ENCODE data around the gene RNASEH1. TPM values are rescaled to one million over a fixed set of nuclear protein-coding genes. Genes with fewer than 3 reads are reported as not detected.

Gene RNASEH1
- total and polyA plus RNA-seq, 2 of the 13 experiments (the other 11 are each of a cell fraction or from before 2014, with no cell fraction given), result 14.5 to 57.4 TPM

DNA sequence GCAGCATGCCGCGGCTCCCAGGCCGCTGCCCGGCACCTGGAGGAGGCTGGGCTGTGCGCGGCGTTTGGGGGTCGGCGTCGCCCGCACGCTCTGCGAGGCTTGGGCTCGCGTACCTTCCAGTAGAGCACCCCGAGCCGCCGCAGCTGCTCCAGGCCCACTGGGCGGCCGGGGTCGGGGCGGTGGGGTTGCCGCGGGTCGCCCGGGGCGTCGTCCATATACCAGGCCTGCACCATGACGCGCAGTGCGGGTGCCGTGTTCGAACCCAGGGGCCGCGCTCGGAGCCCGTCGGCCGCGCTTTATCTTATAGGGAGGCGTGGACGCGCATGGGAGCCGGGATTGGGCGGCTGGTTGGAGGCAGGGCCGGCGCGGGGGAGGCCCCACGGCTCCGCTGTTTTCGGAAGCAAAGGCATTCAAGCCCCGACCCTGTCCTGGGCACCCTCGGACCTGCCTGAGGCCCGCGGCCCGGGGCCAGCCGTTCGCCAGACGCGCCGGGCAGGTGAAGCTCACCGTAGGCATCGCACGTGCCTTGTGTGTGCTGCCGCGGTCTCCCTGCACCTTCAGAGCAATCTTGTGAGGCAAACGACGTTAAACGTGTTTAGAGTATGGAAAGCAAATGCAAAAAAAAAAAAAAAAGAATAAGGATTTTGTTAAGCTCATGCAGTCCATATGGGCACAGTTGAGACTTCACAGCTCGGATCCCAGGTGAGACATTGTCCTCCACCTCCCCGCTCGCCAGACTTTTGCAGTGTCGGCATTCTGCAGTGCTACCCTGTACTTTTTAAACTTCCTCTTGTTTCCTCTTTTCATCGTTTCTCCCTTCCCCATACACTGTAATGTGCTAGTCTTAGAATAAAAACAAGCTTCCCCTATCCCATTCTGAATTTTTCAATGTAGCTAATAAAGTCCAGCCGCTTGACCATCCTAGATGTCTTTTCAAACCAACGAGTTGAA is 38.6 kb downstream of the RNASEH1 start, which contains the start of gene ADI1 (continued):
- TF ChIP-seq, protein P1, sequence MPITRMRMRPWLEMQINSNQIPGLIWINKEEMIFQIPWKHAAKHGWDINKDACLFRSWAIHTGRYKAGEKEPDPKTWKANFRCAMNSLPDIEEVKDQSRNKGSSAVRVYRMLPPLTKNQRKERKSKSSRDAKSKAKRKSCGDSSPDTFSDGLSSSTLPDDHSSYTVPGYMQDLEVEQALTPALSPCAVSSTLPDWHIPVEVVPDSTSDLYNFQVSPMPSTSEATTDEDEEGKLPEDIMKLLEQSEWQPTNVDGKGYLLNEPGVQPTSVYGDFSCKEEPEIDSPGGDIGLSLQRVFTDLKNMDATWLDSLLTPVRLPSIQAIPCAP (CRISPR knock-in tag; IDR thresholded peaks at IDR 0.05; ENCODE audit: low read depth), result 0 out of 2 replicates have a peak, but pooled peaks have one; percentile 89
- TF ChIP-seq FOSL2 (CRISPR knock-in tag; IDR thresholded peaks at IDR 0.05) (peak; percentile 50), MXD4 (CRISPR knock-in tag; IDR thresholded peaks at IDR 0.05) (peak; percentile 91), PITX1 (CRISPR knock-in tag; IDR thresholded peaks at IDR 0.05) (peak; percentile 80), ZNF543 (CRISPR knock-in tag; IDR thresholded peaks at IDR 0.05) (peak; percentile 90; the same call in 1 of the 2 replicates), NRL (CRISPR knock-in tag; IDR thresholded peaks at IDR 0.05; ENCODE audit: borderline replicate concordance) (peak; percentile 97), ZBTB20 (CRISPR knock-in tag; IDR thresholded peaks at IDR 0.05; ENCODE audit: borderline replicate concordance, low read depth) (peak; percentile 53), ZMYM4 (CRISPR knock-in tag; IDR thresholded peaks at IDR 0.05) (peak; percentile 88), HNRNPK (IDR thresholded peaks at IDR 0.05; ENCODE audit: low read depth, low read length, poor library complexity, severe bottlenecking) (peak; percentile 73)
- TF ChIP-seq, protein P2, sequence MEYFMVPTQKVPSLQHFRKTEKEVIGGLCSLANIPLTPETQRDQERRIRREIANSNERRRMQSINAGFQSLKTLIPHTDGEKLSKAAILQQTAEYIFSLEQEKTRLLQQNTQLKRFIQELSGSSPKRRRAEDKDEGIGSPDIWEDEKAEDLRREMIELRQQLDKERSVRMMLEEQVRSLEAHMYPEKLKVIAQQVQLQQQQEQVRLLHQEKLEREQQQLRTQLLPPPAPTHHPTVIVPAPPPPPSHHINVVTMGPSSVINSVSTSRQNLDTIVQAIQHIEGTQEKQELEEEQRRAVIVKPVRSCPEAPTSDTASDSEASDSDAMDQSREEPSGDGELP (IDR thresholded peaks at IDR 0.05; ENCODE audit: borderline replicate concordance, low read depth), result peak; percentile 61; the same call in 1 of the 2 replicates
- TF ChIP-seq, protein P3, sequence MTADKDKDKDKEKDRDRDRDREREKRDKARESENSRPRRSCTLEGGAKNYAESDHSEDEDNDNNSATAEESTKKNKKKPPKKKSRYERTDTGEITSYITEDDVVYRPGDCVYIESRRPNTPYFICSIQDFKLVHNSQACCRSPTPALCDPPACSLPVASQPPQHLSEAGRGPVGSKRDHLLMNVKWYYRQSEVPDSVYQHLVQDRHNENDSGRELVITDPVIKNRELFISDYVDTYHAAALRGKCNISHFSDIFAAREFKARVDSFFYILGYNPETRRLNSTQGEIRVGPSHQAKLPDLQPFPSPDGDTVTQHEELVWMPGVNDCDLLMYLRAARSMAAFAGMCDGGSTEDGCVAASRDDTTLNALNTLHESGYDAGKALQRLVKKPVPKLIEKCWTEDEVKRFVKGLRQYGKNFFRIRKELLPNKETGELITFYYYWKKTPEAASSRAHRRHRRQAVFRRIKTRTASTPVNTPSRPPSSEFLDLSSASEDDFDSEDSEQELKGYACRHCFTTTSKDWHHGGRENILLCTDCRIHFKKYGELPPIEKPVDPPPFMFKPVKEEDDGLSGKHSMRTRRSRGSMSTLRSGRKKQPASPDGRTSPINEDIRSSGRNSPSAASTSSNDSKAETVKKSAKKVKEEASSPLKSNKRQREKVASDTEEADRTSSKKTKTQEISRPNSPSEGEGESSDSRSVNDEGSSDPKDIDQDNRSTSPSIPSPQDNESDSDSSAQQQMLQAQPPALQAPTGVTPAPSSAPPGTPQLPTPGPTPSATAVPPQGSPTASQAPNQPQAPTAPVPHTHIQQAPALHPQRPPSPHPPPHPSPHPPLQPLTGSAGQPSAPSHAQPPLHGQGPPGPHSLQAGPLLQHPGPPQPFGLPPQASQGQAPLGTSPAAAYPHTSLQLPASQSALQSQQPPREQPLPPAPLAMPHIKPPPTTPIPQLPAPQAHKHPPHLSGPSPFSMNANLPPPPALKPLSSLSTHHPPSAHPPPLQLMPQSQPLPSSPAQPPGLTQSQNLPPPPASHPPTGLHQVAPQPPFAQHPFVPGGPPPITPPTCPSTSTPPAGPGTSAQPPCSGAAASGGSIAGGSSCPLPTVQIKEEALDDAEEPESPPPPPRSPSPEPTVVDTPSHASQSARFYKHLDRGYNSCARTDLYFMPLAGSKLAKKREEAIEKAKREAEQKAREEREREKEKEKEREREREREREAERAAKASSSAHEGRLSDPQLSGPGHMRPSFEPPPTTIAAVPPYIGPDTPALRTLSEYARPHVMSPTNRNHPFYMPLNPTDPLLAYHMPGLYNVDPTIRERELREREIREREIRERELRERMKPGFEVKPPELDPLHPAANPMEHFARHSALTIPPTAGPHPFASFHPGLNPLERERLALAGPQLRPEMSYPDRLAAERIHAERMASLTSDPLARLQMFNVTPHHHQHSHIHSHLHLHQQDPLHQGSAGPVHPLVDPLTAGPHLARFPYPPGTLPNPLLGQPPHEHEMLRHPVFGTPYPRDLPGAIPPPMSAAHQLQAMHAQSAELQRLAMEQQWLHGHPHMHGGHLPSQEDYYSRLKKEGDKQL (CRISPR knock-in tag; IDR thresholded peaks at IDR 0.05; ENCODE audit: low read depth), result no peak; the same call in 1 of the 2 replicates
- TF ChIP-seq, protein P4, sequence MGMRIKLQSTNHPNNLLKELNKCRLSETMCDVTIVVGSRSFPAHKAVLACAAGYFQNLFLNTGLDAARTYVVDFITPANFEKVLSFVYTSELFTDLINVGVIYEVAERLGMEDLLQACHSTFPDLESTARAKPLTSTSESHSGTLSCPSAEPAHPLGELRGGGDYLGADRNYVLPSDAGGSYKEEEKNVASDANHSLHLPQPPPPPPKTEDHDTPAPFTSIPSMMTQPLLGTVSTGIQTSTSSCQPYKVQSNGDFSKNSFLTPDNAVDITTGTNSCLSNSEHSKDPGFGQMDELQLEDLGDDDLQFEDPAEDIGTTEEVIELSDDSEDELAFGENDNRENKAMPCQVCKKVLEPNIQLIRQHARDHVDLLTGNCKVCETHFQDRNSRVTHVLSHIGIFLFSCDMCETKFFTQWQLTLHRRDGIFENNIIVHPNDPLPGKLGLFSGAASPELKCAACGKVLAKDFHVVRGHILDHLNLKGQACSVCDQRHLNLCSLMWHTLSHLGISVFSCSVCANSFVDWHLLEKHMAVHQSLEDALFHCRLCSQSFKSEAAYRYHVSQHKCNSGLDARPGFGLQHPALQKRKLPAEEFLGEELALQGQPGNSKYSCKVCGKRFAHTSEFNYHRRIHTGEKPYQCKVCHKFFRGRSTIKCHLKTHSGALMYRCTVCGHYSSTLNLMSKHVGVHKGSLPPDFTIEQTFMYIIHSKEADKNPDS (CRISPR knock-in tag; IDR thresholded peaks at IDR 0.05), result peak; percentile 81; the same call in 1 of the 2 replicates
- TF ChIP-seq, protein P5, sequence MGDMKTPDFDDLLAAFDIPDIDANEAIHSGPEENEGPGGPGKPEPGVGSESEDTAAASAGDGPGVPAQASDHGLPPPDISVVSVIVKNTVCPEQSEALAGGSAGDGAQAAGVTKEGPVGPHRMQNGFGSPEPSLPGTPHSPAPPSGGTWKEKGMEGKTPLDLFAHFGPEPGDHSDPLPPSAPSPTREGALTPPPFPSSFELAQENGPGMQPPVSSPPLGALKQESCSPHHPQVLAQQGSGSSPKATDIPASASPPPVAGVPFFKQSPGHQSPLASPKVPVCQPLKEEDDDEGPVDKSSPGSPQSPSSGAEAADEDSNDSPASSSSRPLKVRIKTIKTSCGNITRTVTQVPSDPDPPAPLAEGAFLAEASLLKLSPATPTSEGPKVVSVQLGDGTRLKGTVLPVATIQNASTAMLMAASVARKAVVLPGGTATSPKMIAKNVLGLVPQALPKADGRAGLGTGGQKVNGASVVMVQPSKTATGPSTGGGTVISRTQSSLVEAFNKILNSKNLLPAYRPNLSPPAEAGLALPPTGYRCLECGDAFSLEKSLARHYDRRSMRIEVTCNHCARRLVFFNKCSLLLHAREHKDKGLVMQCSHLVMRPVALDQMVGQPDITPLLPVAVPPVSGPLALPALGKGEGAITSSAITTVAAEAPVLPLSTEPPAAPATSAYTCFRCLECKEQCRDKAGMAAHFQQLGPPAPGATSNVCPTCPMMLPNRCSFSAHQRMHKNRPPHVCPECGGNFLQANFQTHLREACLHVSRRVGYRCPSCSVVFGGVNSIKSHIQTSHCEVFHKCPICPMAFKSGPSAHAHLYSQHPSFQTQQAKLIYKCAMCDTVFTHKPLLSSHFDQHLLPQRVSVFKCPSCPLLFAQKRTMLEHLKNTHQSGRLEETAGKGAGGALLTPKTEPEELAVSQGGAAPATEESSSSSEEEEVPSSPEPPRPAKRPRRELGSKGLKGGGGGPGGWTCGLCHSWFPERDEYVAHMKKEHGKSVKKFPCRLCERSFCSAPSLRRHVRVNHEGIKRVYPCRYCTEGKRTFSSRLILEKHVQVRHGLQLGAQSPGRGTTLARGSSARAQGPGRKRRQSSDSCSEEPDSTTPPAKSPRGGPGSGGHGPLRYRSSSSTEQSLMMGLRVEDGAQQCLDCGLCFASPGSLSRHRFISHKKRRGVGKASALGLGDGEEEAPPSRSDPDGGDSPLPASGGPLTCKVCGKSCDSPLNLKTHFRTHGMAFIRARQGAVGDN (CRISPR knock-in tag; IDR thresholded peaks at IDR 0.05), result peak; percentile 99

Data from HepG2 (cell line).